ENCODE results near the gene WDR27.

The WDR27 gene

GRCh38 chr6:169568314-169569087 is 133.3 kb downstream of the WDR27 start (continued):
- TF ChIP-seq CSRNP3 (CRISPR knock-in tag; IDR thresholded peaks at IDR 0.05) (no peak), ZNF70 (CRISPR knock-in tag; IDR thresholded peaks at IDR 0.05) (no peak), ZFP3 (CRISPR knock-in tag; IDR thresholded peaks at IDR 0.05) (no peak), RARB (CRISPR knock-in tag; IDR thresholded peaks at IDR 0.05) (no peak), BACH2 (CRISPR knock-in tag; IDR thresholded peaks at IDR 0.05; ENCODE audit: borderline replicate concordance) (no peak)

- no peak for ATAC-seq
- TF ChIP-seq TCF4 (CRISPR knock-in tag; IDR thresholded peaks at IDR 0.05; ENCODE audit: borderline replicate concordance) (no peak), ZFP3 (CRISPR knock-in tag; IDR thresholded peaks at IDR 0.05) (no peak), PATZ1 (CRISPR knock-in tag; IDR thresholded peaks at IDR 0.05; ENCODE audit: borderline replicate concordance) (no peak), CSRNP3 (CRISPR knock-in tag; IDR thresholded peaks at IDR 0.05) (no peak), RARB (CRISPR knock-in tag; IDR thresholded peaks at IDR 0.05) (no peak), OSR1 (CRISPR knock-in tag; IDR thresholded peaks at IDR 0.05) (no peak), ESRRG (CRISPR knock-in tag; IDR thresholded peaks at IDR 0.05) (no peak), ZFP30 (CRISPR knock-in tag; IDR thresholded peaks at IDR 0.05) (no peak), SNAI2 (CRISPR knock-in tag; IDR thresholded peaks at IDR 0.05) (no peak), ZNF565 (CRISPR knock-in tag; conservative IDR thresholded peaks at IDR 0.05; ENCODE audit: low read depth) (no peak), TSHZ2 (CRISPR knock-in tag; IDR thresholded peaks at IDR 0.05) (no peak), BACH2 (CRISPR knock-in tag; IDR thresholded peaks at IDR 0.05; ENCODE audit: borderline replicate concordance) (no peak), CSDC2 (CRISPR knock-in tag; IDR thresholded peaks at IDR 0.05) (no peak)
These were observed 134.0 kb downstream of the WDR27 start for GRCh38 chr6:169567819-169568218.

GRCh38 chr6:169566961-169567750 is 134.7 kb downstream of the WDR27 start:
- ATAC-seq, result no peak
- no peak for TF ChIP-seq ZNF8 (CRISPR knock-in tag; IDR thresholded peaks at IDR 0.05)
- no peak for TF ChIP-seq OSR1 (CRISPR knock-in tag; IDR thresholded peaks at IDR 0.05)
- TF ChIP-seq SNAI2 (CRISPR knock-in tag; IDR thresholded peaks at IDR 0.05), result no peak

- no peak for ATAC-seq
- TF ChIP-seq RARB (CRISPR knock-in tag; IDR thresholded peaks at IDR 0.05) (no peak), ZNF8 (CRISPR knock-in tag; IDR thresholded peaks at IDR 0.05) (no peak), GLIS3 (CRISPR knock-in tag; IDR thresholded peaks at IDR 0.05) (no peak), TCF4 (CRISPR knock-in tag; IDR thresholded peaks at IDR 0.05; ENCODE audit: borderline replicate concordance) (no peak), ZC3H10 (CRISPR knock-in tag; IDR thresholded peaks at IDR 0.05) (no peak), ZFP30 (CRISPR knock-in tag; IDR thresholded peaks at IDR 0.05) (no peak)
These were observed 135.5 kb downstream of the WDR27 start for GRCh38 chr6:169566319-169566718.
